Activated T-cell treated with anti-CD3 and anti-CD28 coated beads for 24 hours (primary cell): ENCODE measurements around the gene STPG3.

Source experiments
- DNase-seq: peaks from one replicate; pipeline ENCODE4 v3.0.0-alpha.2; 2020; ENCODE audit warnings: low read depth

The STPG3 gene

GRCh38 chr9:137251194-137251461 is at the start of gene STPG3:
TSS of gene STPG3 (plus strand) at chr9:137251286. CDS start at chr9:137251287, 1 bp downstream.
- no peak for DNase-seq

GRCh38 chr9:137202966-137203365 is 48.1 kb upstream of the STPG3 start:
- no peak for DNase-seq

DNA sequence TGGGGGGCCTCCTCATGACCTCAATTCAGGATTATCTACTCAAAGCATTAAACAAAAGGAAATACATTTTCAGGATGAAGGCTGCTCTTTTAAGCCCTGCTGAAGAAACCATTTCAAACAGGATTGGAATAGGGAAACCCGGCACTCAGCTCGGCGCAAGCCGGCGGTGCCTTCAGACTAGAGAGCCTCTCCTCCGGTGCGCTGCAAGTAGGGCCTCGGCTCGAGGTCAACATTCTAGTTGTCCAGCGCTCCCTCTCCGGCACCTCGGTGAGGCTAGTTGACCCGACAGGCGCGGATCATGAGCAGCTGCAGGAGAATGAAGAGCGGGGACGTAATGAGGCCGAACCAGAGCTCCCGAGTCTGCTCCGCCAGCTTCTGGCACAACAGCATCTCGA is 46.4 kb upstream of the STPG3 start:
- DNase-seq = no peak

DNA sequence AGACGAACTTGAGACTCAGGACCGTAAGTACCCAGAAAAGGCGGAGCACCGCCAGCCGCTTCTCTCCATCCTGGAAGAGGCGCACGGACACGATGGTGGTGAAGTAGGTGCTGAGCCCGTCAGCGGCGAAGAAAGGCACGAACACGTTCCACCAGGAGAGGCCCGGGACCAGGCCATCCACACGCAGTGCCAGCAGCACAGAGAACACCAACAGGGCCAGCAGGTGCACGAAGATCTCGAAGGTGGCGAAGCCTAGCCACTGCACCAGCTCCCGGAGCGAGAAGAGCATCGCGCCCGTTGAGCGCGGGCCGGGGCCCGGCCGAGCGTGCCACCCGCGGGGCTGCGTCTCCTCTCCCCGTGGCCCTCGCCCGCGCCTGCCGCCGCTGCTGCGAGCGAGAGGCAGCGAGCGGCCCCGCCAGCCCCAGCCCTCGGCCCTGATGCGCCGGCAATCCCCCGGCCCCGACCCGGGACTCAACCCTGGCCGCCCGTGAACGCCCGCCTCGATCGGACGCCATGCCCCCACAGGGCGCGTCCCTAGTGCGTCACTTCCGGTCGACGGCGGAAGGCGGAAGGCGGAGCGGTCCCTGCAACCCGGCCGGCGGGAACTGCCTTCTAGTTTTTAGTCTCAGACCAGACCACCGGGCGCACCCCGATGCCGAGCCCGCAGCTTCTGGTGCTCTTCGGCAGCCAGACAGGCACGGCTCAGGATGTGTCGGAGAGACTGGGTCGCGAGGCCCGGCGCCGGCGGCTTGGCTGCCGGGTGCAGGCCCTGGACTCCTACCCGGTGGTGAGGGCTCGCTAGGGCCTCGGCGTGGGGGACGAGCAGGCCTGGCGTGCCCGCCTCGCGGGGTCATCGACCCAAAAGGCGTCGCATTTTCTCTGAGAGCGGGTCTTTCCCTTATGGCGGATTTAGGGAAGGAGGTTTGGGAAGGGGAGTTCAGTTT is 45.7 kb upstream of the STPG3 start, which contains the start of the genes NDOR1 and TMEM203:
Gene NDOR1, plus strand, starts transcription at position 575 of the 944 bp plus-strand sequence. Its CDS starts 78 bp downstream, at position 653.
Gene TMEM203, minus strand, starts transcription at position 523 of the 944 bp plus-strand sequence. Its CDS starts 234 bp downstream, at position 289.
- peak; percentile 92 for DNase-seq

DNA sequence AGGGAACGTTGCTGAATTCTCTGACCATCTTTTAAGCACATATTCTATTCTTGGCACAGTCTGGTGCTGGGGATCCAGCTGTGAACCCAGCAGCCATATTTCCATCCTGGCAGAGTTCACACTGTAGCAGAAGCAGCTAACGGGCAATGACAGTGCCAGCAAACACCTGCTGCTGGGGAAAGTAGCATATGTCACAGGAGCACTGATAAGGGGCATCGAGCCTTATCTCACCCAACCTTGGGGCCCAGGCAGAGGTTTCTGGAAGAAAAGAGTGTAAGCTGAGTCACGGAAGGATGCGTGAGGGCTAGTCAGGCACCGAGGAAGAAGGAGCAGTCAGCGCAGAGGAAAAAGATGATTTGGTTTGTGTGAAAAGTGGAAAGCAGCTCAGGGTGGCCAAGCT is 44.5 kb upstream of the STPG3 start:
- DNase-seq = no peak

- DNase-seq = no peak
Measured at GRCh38 chr9:137211532-137211931, 39.6 kb upstream of the STPG3 start.

GRCh38 chr9:137212520-137212919 is 38.6 kb upstream of the STPG3 start:
- DNase-seq = no peak

DNA sequence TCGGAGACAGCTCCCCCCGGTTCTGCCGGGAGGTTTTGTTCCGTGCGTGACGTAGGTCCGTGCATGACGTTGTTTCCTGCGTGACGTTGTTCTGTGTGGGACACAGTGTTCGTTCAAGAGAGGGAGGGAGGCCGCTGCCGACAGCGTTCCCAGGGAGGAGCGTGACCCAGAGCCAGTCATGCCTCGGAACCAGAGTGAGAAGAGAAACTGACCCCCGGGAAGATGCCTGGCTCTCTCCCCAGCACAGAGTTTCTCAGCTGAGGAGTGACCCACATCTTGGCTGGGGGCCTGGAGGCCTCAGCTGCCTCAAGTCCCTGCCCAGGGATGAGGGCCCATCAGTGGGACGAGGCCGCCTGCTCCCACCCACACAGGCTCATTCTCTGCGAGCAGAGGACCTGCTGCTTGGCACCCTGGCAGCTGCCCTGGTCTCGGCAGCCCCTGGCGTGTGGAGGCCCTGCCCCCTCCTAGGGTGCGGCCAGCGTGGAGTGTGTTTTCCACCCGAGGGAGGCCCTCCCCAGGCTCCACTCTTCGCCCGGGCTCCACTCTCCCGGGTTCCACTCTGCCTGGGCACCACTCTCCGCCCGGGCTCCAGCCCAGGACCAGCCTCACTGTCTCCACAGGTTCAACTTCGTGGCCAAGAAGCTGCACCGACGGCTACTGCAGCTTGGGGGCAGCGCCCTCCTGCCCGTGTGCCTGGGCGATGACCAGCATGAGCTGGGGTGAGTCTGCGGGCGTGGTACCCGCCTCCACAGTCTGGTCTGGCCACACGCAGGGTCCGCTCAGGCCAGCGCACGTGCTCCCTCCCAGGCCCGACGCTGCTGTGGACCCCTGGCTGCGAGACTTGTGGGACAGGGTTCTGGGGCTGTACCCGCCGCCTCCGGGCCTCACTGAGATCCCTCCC is 37.7 kb upstream of the STPG3 start:
- no peak for DNase-seq

DNA sequence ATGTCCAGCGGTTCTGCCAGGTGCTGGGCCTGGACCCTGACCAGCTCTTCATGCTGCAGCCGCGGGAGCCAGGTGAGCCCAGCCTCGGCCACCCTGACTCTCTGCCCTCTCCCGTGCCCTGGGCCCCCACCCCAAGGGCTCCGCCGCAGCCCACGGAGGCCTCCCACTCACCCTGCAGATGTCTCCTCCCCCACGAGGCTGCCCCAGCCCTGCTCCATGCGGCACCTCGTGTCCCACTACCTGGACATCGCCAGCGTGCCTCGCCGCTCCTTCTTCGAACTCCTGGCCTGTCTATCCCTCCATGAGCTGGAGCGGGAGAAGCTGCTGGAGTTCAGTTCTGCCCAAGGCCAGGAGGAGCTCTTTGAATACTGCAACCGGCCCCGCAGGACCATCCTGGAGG is 36.5 kb upstream of the STPG3 start:
- no peak for DNase-seq

DNA sequence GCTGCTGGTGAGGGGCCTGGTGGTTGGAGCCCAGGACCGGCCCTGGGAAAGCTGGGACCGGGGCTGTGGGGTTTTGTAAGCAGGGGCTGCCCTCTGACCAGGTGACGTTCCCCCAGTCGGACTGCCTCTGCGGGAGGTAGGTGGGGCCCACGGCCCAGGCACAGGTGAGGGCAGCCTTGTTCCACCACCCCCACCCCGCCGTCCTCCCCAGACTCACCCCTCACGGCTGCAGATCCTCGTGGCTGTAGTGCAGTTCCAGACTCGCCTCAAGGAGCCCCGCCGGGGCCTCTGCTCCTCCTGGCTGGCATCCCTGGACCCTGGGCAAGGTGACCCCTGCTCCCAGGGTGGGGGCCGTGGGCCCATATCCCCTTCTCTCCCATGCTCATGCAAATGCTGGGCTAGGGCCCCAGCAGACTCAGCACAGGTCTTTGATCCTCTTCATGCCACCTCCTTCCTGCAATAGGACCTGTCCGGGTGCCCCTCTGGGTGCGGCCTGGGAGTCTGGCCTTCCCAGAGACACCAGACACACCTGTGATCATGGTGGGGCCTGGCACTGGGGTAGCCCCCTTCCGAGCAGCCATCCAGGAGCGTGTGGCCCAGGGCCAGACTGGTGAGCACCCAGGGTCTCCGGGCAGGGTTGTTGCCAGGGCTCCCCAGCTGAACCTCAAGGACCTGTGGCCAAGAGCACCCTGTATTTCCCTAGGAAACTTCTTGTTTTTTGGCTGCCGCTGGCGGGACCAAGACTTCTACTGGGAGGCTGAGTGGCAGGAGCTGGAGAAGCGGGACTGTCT is 35.7 kb upstream of the STPG3 start:
- DNase-seq = no peak

GRCh38 chr9:137216188-137216965 is 34.7 kb upstream of the STPG3 start:
- no peak for DNase-seq

DNA sequence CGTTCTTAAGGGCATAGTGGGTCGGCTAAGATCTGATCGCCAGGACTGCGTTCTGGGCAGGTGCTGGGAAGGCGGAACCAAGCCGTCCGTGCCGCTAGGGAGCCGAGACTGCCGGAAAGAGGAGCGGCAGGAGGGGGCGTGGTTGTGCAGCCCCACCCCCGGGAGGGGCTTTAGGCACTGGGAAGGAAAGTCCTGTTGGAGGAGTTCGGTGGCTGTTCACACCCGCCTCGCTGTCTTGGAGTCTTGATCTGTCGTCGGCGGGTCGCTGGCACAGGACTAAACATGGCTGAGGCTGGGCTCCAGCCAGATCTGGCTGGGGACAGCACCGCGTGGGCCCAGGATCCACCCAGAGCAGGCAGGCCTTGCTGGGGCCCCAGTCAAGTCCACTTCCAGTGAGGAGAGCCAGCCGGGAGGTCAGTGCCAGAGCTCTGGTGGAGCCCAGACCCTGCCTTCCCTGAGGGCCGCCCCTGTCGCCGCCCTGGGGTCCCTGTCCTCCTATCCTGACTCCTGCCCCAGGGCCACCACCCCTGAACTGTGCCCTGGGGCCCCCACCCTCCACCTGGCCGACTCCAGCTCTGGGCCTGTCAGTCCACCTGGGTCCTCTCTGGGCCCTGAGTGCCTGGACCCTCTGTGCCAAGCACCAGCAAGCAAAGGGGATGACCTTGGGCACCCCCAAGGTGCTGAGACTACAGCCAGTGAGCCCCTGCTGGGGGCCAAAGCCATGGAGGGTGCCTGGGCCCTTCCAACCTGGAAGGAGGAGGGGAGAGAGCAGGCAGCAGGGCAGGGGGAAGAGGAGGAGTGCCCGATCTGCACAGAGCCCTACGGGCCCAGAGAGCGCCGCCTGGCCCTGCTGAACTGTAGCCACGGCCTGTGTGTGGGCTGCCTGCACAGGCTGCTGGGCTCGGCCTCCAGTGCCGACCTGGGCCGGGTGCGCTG is 33.5 kb upstream of the STPG3 start:
- no peak for DNase-seq

GRCh38 chr9:137218212-137218753 is 32.8 kb upstream of the STPG3 start:
- DNase-seq = no peak

DNA sequence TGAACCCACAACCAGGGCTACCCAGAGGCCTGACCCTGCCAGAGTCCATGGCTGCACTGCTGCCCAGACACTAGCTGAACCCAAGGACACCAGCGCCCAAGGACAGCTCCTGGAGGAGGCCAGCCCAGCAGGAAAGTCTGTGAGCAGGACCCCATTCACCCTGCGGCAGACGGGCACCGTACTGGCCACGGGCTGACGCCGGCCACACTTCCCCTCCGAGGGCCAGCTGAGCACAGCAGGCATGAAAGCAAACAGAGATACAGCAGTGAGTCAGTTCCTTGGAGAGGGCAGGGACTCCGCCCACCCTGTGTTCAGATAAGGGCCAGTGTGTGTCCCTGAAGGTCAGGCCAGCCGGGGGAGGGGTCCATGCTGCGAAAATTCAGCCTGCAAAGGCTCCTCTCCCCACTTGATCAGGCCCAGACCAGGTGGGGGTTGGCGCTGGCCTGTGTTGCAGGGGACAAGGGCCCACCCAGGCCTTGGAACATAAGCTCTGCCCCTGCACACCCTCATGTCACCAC is 32.3 kb upstream of the STPG3 start:
- DNase-seq = no peak

DNA sequence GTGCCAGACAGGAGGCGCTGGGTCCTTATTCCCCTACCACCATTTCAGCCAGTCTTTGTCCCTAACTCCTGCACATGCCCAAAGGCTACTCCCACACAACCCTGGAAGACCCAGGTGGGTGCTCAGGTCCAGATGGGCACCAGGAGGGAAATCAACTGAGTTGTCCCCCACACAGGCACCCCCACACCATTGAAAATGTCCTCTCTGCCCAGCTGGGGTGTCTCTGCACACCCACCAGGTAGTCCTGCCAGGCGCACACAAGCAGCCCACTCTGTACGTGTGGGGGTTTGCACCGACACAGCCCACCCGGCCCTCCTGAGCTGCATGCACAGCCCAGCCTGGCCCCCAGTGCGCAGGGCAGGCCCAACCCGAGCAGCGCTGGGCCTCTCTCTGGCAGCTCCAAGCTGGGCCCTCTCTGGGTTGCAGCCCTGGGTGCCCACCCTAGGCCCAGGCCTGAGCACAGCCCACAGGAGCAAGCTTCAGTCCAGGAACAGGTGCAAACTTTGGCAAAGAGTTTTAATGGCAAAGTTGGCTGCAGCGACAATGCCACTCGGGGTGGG is 31.2 kb upstream of the STPG3 start:
- DNase-seq = no peak

DNA sequence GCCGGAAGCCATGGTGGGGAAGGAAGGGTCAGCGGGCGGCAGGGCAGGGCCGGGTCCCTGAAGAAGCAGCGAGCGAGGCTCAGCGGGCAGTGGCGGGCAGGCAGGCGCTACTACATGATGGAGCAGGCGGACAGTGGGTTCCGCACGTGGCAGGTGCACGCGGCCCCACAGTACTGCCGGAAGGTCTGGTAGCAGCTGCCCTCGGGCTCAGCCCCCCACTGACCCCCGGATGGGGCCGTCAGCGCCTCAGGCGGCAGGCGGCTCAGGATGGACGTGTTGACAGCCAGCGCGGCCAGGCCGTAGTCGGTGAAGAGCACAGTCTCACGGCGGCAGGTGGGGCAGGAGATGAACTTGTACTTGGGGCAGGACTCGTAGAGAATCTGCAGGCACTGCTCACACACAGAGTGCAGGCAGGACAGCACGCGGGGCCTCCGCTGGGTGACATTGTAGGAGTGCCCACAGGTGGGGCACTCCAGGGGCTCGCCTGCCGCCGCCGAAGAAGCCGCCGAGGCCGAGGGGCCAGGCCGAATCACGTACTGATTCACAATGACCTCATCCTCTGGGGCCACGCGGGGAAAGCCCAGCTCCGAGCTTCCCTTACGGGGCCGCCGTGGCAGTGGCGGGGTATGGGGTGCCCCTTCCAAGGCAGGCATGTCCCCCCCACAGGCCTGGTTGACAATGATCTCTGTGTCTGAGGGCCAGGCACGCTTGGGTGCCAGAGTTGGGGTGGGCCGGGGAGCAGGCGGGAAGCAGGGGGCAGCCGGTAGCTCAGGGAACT is 30.6 kb upstream of the STPG3 start:
- DNase-seq = no peak

DNA sequence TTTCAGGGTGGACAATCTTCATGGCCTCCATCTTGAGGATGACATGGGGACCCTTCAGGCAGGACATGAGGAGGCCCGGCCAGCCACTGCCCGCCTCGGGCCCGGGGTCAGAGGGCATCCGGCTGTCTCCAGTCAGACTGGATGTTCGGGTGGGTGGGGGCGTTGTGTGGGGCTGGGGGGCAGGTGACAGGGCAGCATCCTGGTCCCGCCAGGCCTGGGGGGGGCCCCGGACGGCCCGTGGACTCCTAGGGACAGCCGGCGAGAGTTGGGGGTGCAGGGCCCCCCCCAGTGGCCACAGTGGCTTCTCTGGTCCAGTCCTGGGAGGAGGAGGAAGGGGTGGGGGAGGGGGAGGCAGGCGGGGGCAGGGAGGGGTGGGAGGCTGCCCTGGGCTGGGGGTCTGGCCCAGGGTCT is 30.0 kb upstream of the STPG3 start:
- no peak for DNase-seq

- DNase-seq = no peak
Measured at GRCh38 chr9:137221506-137222111, 29.5 kb upstream of the STPG3 start.
